AG08395 (cell line): Measurements from ENCODE around the gene UGT1A10.
"Not testable (repeated sequence)": the region's sequence is repeated elsewhere in the genome, so short reads cannot be mapped to it uniquely, and the experiment has no call there.

Experiments
- DNase-seq: peaks from one replicate; pipeline ENCODE4 v3.0.0; 2012; ENCODE audit warnings: mixed read lengths, low spot score

The UGT1A10 gene

DNA sequence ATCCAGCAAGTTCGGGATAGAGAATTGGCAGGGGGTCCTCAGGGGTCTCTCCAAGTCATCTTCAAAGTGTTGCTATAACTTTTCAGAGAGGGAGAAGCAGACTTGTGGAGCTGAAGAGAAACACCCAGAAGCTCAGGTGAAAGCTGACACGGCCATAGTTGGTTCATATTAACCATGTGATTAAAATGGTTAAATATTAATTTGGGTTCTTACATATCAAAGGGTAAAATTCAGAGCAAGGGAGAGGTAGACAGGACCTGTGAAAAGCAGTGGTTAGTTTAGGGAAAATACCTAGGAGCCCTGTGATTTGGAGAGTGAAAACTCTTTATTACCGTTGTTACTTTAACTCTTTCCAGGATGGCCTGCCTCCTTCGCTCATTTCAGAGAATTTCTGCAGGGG lies 56.4 kb downstream of the UGT1A10 start, which contains the start of gene UGT1A6:
TSS of gene UGT1A6 (plus strand) at position 243 of the 400 bp plus-strand sequence. CDS start at position 358, 115 bp downstream.
- no peak for DNase-seq

DNA sequence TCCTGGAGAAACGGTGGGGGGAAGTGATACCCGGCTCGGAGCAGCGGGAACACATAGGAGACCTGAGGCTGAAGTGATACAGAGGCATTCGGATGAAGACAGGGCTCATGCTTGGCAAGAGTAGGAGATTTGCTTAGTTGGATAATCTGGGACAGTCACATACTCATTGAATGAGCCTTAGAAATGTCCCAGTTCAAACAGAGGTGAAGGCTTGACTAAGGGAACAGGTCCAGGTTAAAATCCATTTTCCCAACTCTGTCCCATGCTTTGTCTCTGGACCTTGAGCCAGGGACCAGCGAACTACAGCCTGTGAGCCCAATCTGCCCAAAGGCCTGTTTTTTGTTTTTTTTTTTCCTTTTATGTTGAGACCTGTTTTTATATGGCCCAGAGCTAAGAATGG lies 57.7 kb downstream of the UGT1A10 start:
- no peak for DNase-seq

DNA sequence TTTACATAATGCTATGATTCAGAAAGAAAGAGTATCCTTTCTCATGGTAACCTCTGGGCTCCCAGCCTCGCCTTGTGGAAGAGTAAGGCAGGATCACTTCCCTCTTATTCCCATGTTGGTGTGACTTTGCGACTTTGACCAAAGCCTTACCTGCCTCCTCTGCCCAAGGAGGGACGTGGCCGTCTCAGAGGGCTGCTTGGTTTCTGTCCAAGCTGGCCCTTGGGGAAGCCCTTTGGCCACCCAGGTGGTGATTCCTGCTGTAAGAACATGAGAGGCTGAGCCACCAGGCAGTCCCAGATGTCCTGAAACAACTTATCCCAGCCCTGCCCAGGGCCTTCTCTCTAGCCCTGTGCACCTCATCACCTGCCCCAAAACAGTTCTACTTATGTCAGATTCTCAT lies 62.5 kb downstream of the UGT1A10 start:
- no peak for DNase-seq

- DNase-seq, result no peak
These were observed 63.3 kb downstream of the UGT1A10 start for GRCh38 chr2:233699424-233700027.

DNA sequence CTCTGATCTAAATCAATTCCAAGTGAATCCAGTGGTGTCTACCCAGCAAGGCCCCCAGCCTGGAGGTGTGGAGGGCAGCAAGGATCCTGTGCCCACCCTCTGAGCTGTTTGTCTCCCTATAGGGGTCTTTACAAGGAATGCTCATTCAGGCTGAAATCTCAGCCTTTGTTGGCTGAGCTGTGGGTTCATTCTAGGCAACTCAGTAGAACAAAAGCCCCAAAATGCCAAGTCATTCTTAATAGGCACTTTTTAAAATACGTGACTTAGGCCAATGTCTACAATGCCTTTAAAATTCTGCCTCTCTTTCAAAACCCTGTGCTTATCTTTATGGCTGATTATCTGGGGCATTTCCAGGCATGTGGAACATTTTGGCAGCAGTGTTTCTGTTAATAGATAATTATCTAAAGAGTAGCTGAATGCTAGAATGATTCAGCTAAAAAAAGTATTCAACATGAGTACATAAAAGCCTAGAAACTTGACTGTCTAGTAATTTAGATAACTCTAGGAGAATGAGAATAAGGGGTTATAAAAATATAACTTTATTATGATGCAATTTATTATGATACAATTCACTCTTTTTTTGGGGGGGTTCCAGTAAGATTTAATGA lies 63.9 kb downstream of the UGT1A10 start:
- no peak for DNase-seq

DNA sequence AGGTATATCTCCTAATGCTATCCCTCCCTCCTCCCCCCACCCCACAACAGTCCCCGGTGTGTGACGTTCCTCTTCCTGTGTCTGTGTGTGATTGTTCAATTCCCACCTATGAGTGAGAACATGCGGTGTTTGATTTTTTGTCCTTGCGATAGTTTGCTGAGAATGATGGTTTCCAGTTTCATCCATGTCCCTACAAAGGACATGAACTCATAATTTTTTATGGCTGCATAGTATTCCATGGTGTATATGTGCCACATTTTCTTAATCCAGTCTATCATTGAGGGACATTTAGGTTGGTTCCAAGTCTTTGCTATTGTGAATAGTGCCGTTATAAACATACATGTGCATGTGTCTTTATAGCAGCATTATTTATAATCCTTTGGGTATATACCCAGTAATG lies 64.6 kb downstream of the UGT1A10 start:
- DNase-seq, result not testable (repeated sequence)

DNA sequence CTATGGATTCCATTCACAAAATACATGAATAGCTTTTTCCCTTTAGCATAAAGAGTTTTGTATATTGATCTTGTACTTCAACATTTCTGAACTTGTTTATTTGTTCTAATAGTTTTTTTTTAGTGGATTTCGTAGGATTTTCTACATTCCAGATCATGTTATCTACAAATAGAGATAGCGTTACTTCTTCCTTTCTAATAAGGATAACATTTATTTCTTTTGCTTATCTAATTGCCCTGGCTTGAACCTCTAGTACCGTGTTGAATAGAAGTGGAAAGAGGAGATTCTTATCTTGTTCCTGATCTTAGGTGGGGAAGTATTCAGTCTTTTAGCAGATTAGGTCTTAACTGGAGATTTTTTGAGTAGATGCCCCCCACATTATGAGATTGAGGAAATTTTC lies 66.0 kb downstream of the UGT1A10 start:
- DNase-seq, result no peak

- no peak for DNase-seq
These were observed 69.8 kb downstream of the UGT1A10 start for GRCh38 chr2:233705911-233706506.

- no peak for DNase-seq
These were observed 70.5 kb downstream of the UGT1A10 start for GRCh38 chr2:233706720-233707119.

DNA sequence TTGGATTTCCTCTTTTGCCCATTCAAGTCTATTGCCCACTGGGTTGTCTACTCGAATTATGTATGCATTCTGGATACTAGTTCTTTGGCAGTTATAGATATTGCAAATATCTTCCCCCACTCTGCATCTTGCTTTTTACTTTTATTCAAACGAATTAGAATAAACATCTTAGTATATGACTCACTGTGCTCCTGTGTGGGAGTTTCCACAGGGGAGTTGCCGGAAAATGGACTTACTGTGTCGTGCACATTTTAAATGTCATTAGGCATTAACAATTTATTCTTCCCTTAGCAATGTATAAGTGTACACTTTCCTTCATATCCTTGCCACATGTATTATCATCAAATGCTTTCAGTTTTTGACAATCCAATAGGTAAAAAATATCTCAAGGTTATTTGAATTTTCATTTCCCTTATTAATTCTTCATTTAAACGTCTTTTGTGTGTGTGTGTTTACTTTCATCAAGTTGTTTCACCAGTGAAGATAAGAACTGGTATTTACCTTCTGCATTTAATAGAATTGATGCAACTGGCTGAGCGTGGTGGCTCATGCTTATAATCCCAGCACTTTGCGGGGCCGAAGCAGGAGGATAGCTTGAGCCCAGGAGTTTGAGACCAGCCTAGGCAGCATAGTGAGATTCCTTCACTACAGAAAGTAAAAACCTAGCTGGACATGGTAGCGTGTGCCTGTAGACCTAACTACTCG lies 71.8 kb downstream of the UGT1A10 start:
- DNase-seq, result no peak

- DNase-seq, result no peak
These were observed 72.7 kb downstream of the UGT1A10 start for GRCh38 chr2:233708942-233709341.

- DNase-seq, result peak; percentile 74
These were observed 75.2 kb downstream of the UGT1A10 start for GRCh38 chr2:233711312-233712008.

GRCh38 chr2:233712611-233713261 lies 76.5 kb downstream of the UGT1A10 start, which contains the start of gene UGT1A5:
UGT1A5 (plus strand) TSS chr2:233712907; CDS start chr2:233712992, 85 bp downstream.
- no peak for DNase-seq

DNA sequence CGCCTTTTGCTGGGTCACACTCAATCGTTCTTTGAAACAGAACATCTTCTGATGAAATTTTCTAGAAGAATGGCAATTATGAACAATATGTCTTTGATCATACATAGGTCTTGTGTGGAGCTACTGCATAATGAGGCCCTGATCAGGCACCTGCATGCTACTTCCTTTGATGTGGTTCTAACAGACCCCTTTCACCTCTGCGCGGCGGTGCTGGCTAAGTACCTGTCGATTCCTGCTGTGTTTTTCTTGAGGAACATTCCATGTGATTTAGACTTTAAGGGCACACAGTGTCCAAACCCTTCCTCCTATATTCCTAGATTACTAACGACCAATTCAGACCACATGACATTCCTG lies 77.0 kb downstream of the UGT1A10 start:
- DNase-seq, result no peak

DNA sequence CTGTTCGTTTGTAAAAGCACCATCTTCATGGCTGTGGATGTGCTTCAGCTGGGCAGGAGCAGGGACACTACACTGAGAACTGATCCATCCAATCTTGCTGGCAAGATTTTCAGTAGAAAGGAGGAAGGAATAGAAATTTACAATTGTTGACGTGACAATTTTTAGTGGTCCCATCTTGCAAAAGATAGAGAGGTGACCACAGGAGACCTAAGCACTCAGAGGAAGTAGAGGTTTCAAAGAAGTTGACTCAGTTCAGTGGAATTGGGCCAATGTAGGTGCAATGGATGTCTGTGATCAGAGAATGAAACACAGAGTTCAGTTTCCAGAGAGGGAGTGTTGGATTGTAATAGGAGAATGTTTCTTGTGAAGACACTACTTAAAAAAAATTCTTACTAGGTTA lies 77.9 kb downstream of the UGT1A10 start:
- no peak for DNase-seq

GRCh38 chr2:233718552-233718951 lies 82.3 kb downstream of the UGT1A10 start, which contains the start of gene UGT1A4:
UGT1A4 (plus strand) TSS chr2:233718736; CDS start chr2:233718821, 85 bp downstream.
- no peak for DNase-seq

GRCh38 chr2:233728723-233729301 lies 92.6 kb downstream of the UGT1A10 start, which contains the start of gene UGT1A3:
UGT1A3 (plus strand) TSS chr2:233729042; CDS start chr2:233729127, 85 bp downstream.
- no peak for DNase-seq

GRCh38 chr2:233736868-233737653 lies 100.8 kb downstream of the UGT1A10 start:
- DNase-seq, result not testable (repeated sequence)

DNA sequence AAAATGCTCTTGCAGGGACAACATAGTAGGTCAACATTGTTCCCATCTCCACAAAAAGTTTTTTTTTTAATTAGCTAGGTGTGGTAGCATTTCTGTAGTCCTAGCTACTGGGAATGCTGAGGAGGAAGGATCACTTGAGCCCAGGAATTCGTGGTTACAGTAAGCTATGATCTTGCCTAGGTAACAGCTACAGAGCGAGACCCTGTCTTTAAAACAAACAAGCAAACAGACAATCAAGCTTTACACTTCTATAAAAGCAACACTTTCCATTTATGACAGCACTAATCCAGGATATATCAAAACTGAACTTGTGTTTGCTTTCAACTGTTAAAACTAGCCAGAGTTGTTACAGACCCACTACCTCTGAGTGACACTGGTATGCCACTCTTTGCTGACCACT lies 104.6 kb downstream of the UGT1A10 start:
- DNase-seq, result no peak
